HepG2 (cell line): ENCODE measurements around the gene GCLC. TPM values are rescaled to one million over a fixed set of nuclear protein-coding genes. Genes with fewer than 3 reads are reported as not detected.
A peak's percentile ranks its signal among the peaks of the same experiment; 100 is the strongest.

ENCODE experiments used
- ATAC-seq: fragments of 200-7000 bp; cut with Tn5 transposase; 3 replicates; pipeline ENCODE4 v1.9.1; 2020; ENCODE audit warnings: mild to moderate bottlenecking, moderate library complexity
- BruUV-seq: library from RNA; stranded (reverse); fragments of 400-500 nt; replicated peaks from 2 replicates; lab custom pipeline; 2021; lab: Mats Ljungman, UMichigan
- CTCF ChIA-PET: fragments of 300-600 bp; formaldehyde crosslinking; extraction: SDS; loops from one replicate; lab custom pipeline; 2021; ENCODE audit warnings: low total read pairs, inconsistent platforms, low intra/inter-chr PET ratio; lab: Yijun Ruan, JAX
- POLR2A ChIA-PET: fragments of 350-600 bp; sonication (Branson Sonifier 250); formaldehyde crosslinking; loops from one replicate; lab custom pipeline; 2020; ENCODE audit warnings: antibody characterized with exemption, inconsistent platforms; lab: Yijun Ruan, JAX
- DNase-seq: peaks from one replicate; pipeline ENCODE4 v3.0.0-alpha.2; 2015; ENCODE audit warnings: low spot score
- FAIRE-seq: peaks from 3 replicates; lab custom pipeline; 2011; peaks lifted over from hg19 to GRCh38; lab: Jason Lieb, UNC
- H2AFZ ChIP-seq: one replicate; pipeline ENCODE4 v1.6.1; 2011; ENCODE audit warnings: low read length, inconsistent platforms
- H3K27ac ChIP-seq: fragments of 300-600 bp; 3 replicates; pipeline ENCODE4 v1.8.0; 2011; ENCODE audit warnings: mixed run types, mild to moderate bottlenecking, mixed read lengths, low read length, inconsistent platforms; ENCODE audit not compliant: insufficient read depth; ENCODE audit errors: extremely low read length
- H3K27me3 ChIP-seq, 2 experiments: fragments of 200-600 bp in 1 of 2; 2 replicates in 1 of 2; 3 replicates in 1 of 2; pipeline versions ENCODE4 v1.6.0 to v1.8.0; 2011; ENCODE audit warnings: low read length in 2 of 2, mild to moderate bottlenecking in 2 of 2, moderate library complexity in 2 of 2, inconsistent platforms in 1 of 2; ENCODE audit not compliant: insufficient read depth in 2 of 2, control insufficient read depth in 1 of 2
- H3K36me3 ChIP-seq, 2 experiments: fragments of 200-600 bp in 1 of 2; replicated peaks in 1 of 2; 2 replicates in 1 of 2; 3 replicates in 1 of 2; pipeline versions ENCODE4 v1.5.1 to v1.8.0; 2011; ENCODE audit warnings: low read length in 2 of 2, inconsistent platforms in 1 of 2; ENCODE audit not compliant: insufficient read depth in 2 of 2, control insufficient read depth in 1 of 2
- H3K4me1 ChIP-seq: 2 replicates; pipeline ENCODE4 v1.5.1; 2012; ENCODE audit warnings: low read length, inconsistent platforms; ENCODE audit not compliant: insufficient read depth
- H3K4me2 ChIP-seq: 2 replicates; pipeline ENCODE4 v1.6.0; 2011; ENCODE audit warnings: low read depth, low read length, inconsistent platforms
- H3K4me3 ChIP-seq, 3 experiments: fragments of 200-600 bp in 1 of 3; sonication (generic), shearing (Covaris generic) in 1 of 3; replicated peaks in 1 of 3; 2 replicates each; pipeline ENCODE4 v1.5.1; 2011 to 2016; ENCODE audit warnings: low read length in 3 of 3, inconsistent platforms in 2 of 3, low read depth in 2 of 3, mild to moderate bottlenecking in 2 of 3, control low read depth in 1 of 3, mixed read lengths in 1 of 3; ENCODE audit not compliant: insufficient read depth in 1 of 3
- H3K79me2 ChIP-seq: one replicate; pipeline ENCODE4 v1.6.1; 2011; ENCODE audit warnings: low read length, inconsistent platforms; ENCODE audit not compliant: insufficient read depth
- H3K9ac ChIP-seq: 2 replicates; pipeline ENCODE4 v1.6.0; 2011; ENCODE audit warnings: mild to moderate bottlenecking, low read depth, low read length, inconsistent platforms; ENCODE audit not compliant: insufficient read depth
- H3K9me3 ChIP-seq: 2 replicates; pipeline ENCODE4 v1.5.1; 2012; ENCODE audit warnings: mild to moderate bottlenecking, low read length
- H4K20me1 ChIP-seq: 2 replicates; pipeline ENCODE4 v1.6.0; 2011; ENCODE audit warnings: inconsistent platforms, mild to moderate bottlenecking, low read length, moderate library complexity; ENCODE audit not compliant: insufficient read depth
- ATF7-NPFF ChIP-seq: sonication (generic); formaldehyde crosslinking; IDR thresholded peaks from 2 replicates; pipeline ENCODE4 v1.8.1; 2023; ENCODE audit warnings: mild to moderate bottlenecking, low read depth, missing genetic modification reagents, moderate library complexity
- CHCHD3 ChIP-seq: sonication (generic); formaldehyde crosslinking; IDR thresholded peaks from 2 replicates; pipeline ENCODE4 v1.8.0; 2022; ENCODE audit warnings: mild to moderate bottlenecking, missing genetic modification reagents, moderate library complexity
- ESRRA ChIP-seq: sonication (generic); formaldehyde crosslinking; IDR thresholded peaks from 2 replicates; pipeline ENCODE4 v1.5.1; 2020; ENCODE audit warnings: mild to moderate bottlenecking, low read depth, missing genetic modification reagents
- HNRNPK ChIP-seq: fragments of 200-400 bp; formaldehyde crosslinking; IDR thresholded peaks from 2 replicates; pipeline ENCODE4 v1.6.1; 2018; ENCODE audit warnings: low read length, low read depth, moderate library complexity, mild to moderate bottlenecking; ENCODE audit not compliant: poor library complexity, severe bottlenecking
- RBM22 ChIP-seq: fragments of 200-400 bp; formaldehyde crosslinking; optimal IDR thresholded peaks from 2 replicates; pipeline ENCODE3; 2017; ENCODE audit warnings: mild to moderate bottlenecking, low read length, moderate library complexity
- ZBTB8A ChIP-seq: sonication (generic); formaldehyde crosslinking; IDR thresholded peaks from 2 replicates; pipeline ENCODE4 v1.4.0; 2020; ENCODE audit warnings: mild to moderate bottlenecking, low read depth, missing genetic modification reagents, borderline replicate concordance
- ZNF101 ChIP-seq: sonication (generic); formaldehyde crosslinking; IDR thresholded peaks from 2 replicates; pipeline ENCODE4 v1.4.0; 2020; ENCODE audit warnings: mild to moderate bottlenecking, low read depth, missing genetic modification reagents, borderline replicate concordance
- ZNF460 ChIP-seq: sonication (generic); formaldehyde crosslinking; IDR thresholded peaks from 2 replicates; pipeline ENCODE4 v1.5.1; 2020; ENCODE audit warnings: missing genetic modification reagents, mild to moderate bottlenecking, borderline replicate concordance
- ZNF781 ChIP-seq: sonication (generic); formaldehyde crosslinking; IDR thresholded peaks from 2 replicates; pipeline ENCODE4 v1.5.1; 2020; ENCODE audit warnings: borderline replicate concordance, mild to moderate bottlenecking, missing genetic modification reagents; ENCODE audit errors: not compliant biosample characterization
- ZSCAN12 ChIP-seq: sonication (generic); formaldehyde crosslinking; IDR thresholded peaks from 2 replicates; pipeline ENCODE4 v1.9.0; 2021; ENCODE audit warnings: mild to moderate bottlenecking, missing genetic modification reagents
- WGBS: methylation state at CpG from one replicate; pipeline ENCODE4 v1.1.6; 2017; ENCODE audit warnings: low lambda C conversion rate; 5-methylcytosine and 5-hydroxymethylcytosine counted together
- in situ Hi-C: cut with HindIII; loops from 2 replicates; pipeline ENCODE4 v1.10.0; 2017; ENCODE audit warnings: low pct_unique_long_range_greater_than_20kb; ENCODE audit not compliant: extremely low pct_ligation_motif_present
- intact Hi-C: fragments of 100-400 bp; cut with micrococcal nuclease; formaldehyde crosslinking; loops from one replicate; pipeline ENCODE4 v1.10.0; 2022; ENCODE audit not compliant: unreplicated experiment
- polyA plus RNA-seq, 8 experiments: library from polyadenylated mRNA; depleted of rRNA in 3 of 8; stranded (reverse) in 7 of 8; unstranded in 1 of 8; fragments of >200 nt; fragmentation: Illumina TruSeq in 4 of 8; extraction: Trizol in 4 of 8; gene quantifications; 2 replicates each; pipeline versions ENCODE4 v1.2.1 to v1.2.3, GENCODE V29; 2011 to 2016; ENCODE audit warnings: low read depth in 4 of 8, missing spikeins in 1 of 8, mixed read lengths in 1 of 8; ENCODE audit not compliant: insufficient read depth in 1 of 8
- total RNA-seq, 5 experiments: library from RNA; depleted of rRNA; stranded (reverse); fragments of >200 nt; fragmentation: Illumina TruSeq; extraction: Trizol; gene quantifications; 2 replicates each; pipeline ENCODE4 v1.2.3, GENCODE V29; 2016; ENCODE audit warnings: low read depth in 1 of 5
- TF ChIP-seq, protein P1 (sequence below): sonication (generic); formaldehyde crosslinking; IDR thresholded peaks from 2 replicates; pipeline ENCODE4 v1.5.0; 2020; ENCODE audit warnings: mild to moderate bottlenecking, missing genetic modification reagents

Gene GCLC
- total and polyA plus RNA-seq, 2 of the 13 experiments (the other 11 are each of a cell fraction or from before 2014, with no cell fraction given), result 35.3 to 84.6 TPM

GRCh38 chr6:53506872-53507271, 38.0 kb downstream of the GCLC start:
- no peaks in the 10 kb centered on the region for H3K27me3 ChIP-seq
- H3K27ac ChIP-seq, result no peak overlapping the region
- WGBS, result 98% methylated on average over 5 of the region's 5 CpGs
- H3K4me2 ChIP-seq, result no peak overlapping the region
- H3K9ac ChIP-seq, result no peak overlapping the region
- peaks cover 7% of the 10 kb centered on the region for H3K4me1 ChIP-seq
- DNase-seq (no peak), ATAC-seq (no peak), FAIRE-seq (no peak)
- CTCF ChIA-PET, result no interaction called here
- no peak overlapping the region for H2AFZ ChIP-seq
- no peaks in the 10 kb centered on the region for H3K9me3 ChIP-seq
- H3K79me2 ChIP-seq, result no peaks in the 10 kb centered on the region
- no TSS peak for BruUV-seq
- POLR2A ChIA-PET, result no interaction called here
- H4K20me1 ChIP-seq, result no peaks in the 10 kb centered on the region
- no peak overlapping the region for H3K4me3 ChIP-seq
- intact Hi-C loops (no loop called here), in situ Hi-C loops (no loop called here)
- H3K36me3 ChIP-seq, result peaks cover 37 to 67% of the 10 kb centered on the region in 2 experiments
- TF ChIP-seq ZNF781 (CRISPR knock-in tag) (no peak), CHCHD3 (no peak), ESRRA (no peak), ZNF460 (CRISPR knock-in tag) (no peak), ATF7-NPFF (CRISPR knock-in tag) (no peak), HNRNPK (no peak), ZSCAN12 (CRISPR knock-in tag) (no peak), ZNF101 (CRISPR knock-in tag) (no peak)
- TF ChIP-seq, all 625 proteins: peak for 0

DNA sequence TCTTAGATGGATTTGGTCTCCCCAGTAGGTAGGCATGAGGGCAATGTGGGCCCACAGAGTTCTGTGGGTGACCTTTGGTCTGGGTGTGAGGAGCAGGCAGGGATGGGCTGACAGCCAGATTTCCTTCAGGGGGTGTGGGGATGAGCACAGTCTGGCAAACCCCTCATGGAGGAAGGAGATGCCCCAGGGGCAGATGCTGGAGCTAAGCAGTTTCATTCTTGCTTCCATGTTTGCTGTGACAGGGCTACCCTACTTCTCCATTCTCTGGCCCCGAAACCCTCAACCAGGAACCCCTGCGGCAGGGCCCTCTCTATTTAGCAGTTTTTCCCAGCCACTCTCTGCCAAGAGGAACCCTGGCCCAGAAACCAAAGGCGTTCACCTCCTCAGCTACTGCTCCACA, 40.4 kb downstream of the GCLC start:
- H3K9me3 ChIP-seq, result no peaks in the 10 kb centered on the region
- no peak overlapping the region for H3K27ac ChIP-seq
- H2AFZ ChIP-seq, result no peak overlapping the region
- intact Hi-C loops (no loop called here), in situ Hi-C loops (no loop called here)
- DNase-seq (no peak), ATAC-seq (peak; percentile 45), FAIRE-seq (no peak)
- H3K27me3 ChIP-seq, result no peaks in the 10 kb centered on the region
- peaks cover 6% of the 10 kb centered on the region; the same call in 1 of the 2 replicates for H3K4me1 ChIP-seq
- BruUV-seq, result no TSS peak
- TF ChIP-seq, protein P1, sequence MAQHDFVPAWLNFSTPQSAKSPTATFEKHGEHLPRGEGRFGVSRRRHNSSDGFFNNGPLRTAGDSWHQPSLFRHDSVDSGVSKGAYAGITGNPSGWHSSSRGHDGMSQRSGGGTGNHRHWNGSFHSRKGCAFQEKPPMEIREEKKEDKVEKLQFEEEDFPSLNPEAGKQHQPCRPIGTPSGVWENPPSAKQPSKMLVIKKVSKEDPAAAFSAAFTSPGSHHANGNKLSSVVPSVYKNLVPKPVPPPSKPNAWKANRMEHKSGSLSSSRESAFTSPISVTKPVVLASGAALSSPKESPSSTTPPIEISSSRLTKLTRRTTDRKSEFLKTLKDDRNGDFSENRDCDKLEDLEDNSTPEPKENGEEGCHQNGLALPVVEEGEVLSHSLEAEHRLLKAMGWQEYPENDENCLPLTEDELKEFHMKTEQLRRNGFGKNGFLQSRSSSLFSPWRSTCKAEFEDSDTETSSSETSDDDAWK (CRISPR knock-in tag), result no peak
- TF ChIP-seq ZBTB8A (CRISPR knock-in tag) (no peak), RBM22 (peak; percentile 94)
- no peak overlapping the region for H3K9ac ChIP-seq
- H3K4me3 ChIP-seq, result no peak overlapping the region
- H4K20me1 ChIP-seq, result no peaks in the 10 kb centered on the region
- H3K79me2 ChIP-seq, result no peaks in the 10 kb centered on the region
- peaks cover 39 to 78% of the 10 kb centered on the region in 2 experiments for H3K36me3 ChIP-seq
- ChIA-PET POLR2A (interaction anchor here (1.2 to 1.5 kb wide), 3 partner anchors 12 to 147 kb away, joined by 3 to 6 read pairs (median 3); partner anchors contain the start of gene GCLC), CTCF (no interaction called here)
- WGBS, result 99% methylated on average over 3 of the region's 3 CpGs
- no peak overlapping the region for H3K4me2 ChIP-seq
